ENCODE measurements around the gene MADD.

GRCh38 chr11:47308050-47308823, 38.3 kb downstream of the MADD start:
- TF ChIP-seq, protein P1, sequence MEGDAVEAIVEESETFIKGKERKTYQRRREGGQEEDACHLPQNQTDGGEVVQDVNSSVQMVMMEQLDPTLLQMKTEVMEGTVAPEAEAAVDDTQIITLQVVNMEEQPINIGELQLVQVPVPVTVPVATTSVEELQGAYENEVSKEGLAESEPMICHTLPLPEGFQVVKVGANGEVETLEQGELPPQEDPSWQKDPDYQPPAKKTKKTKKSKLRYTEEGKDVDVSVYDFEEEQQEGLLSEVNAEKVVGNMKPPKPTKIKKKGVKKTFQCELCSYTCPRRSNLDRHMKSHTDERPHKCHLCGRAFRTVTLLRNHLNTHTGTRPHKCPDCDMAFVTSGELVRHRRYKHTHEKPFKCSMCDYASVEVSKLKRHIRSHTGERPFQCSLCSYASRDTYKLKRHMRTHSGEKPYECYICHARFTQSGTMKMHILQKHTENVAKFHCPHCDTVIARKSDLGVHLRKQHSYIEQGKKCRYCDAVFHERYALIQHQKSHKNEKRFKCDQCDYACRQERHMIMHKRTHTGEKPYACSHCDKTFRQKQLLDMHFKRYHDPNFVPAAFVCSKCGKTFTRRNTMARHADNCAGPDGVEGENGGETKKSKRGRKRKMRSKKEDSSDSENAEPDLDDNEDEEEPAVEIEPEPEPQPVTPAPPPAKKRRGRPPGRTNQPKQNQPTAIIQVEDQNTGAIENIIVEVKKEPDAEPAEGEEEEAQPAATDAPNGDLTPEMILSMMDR (IDR thresholded peaks at IDR 0.05; ENCODE audit: poor library complexity, severe bottlenecking), result no peak
- TF ChIP-seq POLR2AphosphoS5 (IDR thresholded peaks at IDR 0.05) (no peak), EP300 (conservative IDR thresholded peaks at IDR 0.05; ENCODE audit: poor library complexity, severe bottlenecking) (no peak), TAF1 (IDR thresholded peaks at IDR 0.05; ENCODE audit: low read depth) (no peak), EZH2 (IDR thresholded peaks at IDR 0.05; ENCODE audit: borderline replicate concordance, insufficient read depth, low read length, poor library complexity, severe bottlenecking) (no peak), SMC3 (conservative IDR thresholded peaks at IDR 0.05; ENCODE audit: poor library complexity) (no peak)
- TF ChIP-seq, protein P2, sequence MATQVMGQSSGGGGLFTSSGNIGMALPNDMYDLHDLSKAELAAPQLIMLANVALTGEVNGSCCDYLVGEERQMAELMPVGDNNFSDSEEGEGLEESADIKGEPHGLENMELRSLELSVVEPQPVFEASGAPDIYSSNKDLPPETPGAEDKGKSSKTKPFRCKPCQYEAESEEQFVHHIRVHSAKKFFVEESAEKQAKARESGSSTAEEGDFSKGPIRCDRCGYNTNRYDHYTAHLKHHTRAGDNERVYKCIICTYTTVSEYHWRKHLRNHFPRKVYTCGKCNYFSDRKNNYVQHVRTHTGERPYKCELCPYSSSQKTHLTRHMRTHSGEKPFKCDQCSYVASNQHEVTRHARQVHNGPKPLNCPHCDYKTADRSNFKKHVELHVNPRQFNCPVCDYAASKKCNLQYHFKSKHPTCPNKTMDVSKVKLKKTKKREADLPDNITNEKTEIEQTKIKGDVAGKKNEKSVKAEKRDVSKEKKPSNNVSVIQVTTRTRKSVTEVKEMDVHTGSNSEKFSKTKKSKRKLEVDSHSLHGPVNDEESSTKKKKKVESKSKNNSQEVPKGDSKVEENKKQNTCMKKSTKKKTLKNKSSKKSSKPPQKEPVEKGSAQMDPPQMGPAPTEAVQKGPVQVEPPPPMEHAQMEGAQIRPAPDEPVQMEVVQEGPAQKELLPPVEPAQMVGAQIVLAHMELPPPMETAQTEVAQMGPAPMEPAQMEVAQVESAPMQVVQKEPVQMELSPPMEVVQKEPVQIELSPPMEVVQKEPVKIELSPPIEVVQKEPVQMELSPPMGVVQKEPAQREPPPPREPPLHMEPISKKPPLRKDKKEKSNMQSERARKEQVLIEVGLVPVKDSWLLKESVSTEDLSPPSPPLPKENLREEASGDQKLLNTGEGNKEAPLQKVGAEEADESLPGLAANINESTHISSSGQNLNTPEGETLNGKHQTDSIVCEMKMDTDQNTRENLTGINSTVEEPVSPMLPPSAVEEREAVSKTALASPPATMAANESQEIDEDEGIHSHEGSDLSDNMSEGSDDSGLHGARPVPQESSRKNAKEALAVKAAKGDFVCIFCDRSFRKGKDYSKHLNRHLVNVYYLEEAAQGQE (IDR thresholded peaks at IDR 0.05; ENCODE audit: borderline replicate concordance), result no peak
